ENCODE measurements around the gene CEP128.

Gene CEP128

DNA sequence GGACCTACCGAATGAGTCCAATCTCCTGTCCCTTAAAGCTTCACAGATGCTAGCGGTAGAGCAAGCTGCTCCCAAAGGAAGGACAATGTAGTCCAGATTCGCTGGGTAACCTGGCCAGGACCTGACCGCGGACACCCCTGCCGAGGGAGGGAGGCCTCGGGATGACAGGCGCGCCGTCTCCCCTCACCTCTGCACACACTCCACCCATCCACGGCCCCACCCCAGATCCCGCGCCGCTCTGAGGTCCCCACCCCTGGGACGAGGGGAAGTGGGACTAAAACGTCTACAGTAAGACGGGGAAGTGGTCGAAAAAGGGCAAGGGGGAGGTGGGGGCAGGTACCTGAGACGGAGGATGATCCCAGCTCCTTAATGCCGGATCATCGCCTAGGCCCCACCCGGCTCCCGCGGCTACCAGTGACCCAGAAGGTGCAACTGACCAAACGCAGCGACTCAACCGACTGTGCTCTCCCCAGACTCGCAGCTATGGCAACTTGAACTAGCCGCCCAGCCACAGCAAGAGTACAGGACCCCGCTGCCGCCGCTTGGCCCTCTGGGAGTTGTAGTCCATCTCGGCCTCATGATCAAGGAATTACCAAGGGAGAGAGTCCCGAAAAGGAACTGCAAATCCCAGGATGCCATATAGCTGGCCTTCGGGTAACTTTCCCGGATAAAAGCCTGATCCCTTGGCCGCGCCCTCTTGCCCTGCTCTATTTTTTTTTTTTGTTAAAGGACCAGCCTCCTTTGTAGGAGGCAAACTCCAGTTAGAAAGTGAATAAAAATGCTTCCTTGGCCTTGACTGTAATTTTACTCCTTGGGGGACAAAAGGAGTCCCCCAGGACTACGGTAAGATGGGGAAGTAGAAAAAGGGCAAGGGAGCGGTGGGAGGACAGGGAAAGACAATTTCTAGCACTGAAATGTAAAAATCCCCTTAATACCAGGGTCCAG lies at the start of gene CEP128:
Gene CEP128, minus strand, starts transcription at position 498 of the 945 bp plus-strand sequence.
- peaks cover 4% of the 10 kb centered on the region for H3K36me3 Mint-ChIP-seq
- peaks cover 7% of the 10 kb centered on the region for H3K9me3 Mint-ChIP-seq
- peak; percentile 93 for DNase-seq
- H3K4me1 Mint-ChIP-seq = peaks cover 38% of the 10 kb centered on the region
- CTCF ChIA-PET = interaction anchor here (0.6 to 2.0 kb wide), 9 partner anchors 10 to 228 kb away, joined by 3 to 5 read pairs (median 4); partner anchors contain the start of gene TSHR
- H3K27ac Mint-ChIP-seq = peak within 1 kb of the TSS; percentile 92
- H3K27me3 Mint-ChIP-seq = no peaks in the 10 kb centered on the region
- H3K4me3 Mint-ChIP-seq = peak within 1 kb of the TSS; percentile 84

- H3K4me3 Mint-ChIP-seq = no peak overlapping the region
- no peak for DNase-seq
- H3K9me3 Mint-ChIP-seq = no peaks in the 10 kb centered on the region
- H3K27me3 Mint-ChIP-seq = peaks cover 3% of the 10 kb centered on the region
- no peak overlapping the region for H3K27ac Mint-ChIP-seq
- CTCF ChIA-PET = interaction anchor here (0.7 to 8.1 kb wide), 8 partner anchors 9 to 205 kb away, joined by 3 to 115 read pairs (median 12); partner anchors contain the start of gene TSHR
- H3K4me1 Mint-ChIP-seq = peaks cover 16% of the 10 kb centered on the region
- peaks cover 1% of the 10 kb centered on the region for H3K36me3 Mint-ChIP-seq
Measured at GRCh38 chr14:80988735-80989429, 47.3 kb upstream of the CEP128 start.

DNA sequence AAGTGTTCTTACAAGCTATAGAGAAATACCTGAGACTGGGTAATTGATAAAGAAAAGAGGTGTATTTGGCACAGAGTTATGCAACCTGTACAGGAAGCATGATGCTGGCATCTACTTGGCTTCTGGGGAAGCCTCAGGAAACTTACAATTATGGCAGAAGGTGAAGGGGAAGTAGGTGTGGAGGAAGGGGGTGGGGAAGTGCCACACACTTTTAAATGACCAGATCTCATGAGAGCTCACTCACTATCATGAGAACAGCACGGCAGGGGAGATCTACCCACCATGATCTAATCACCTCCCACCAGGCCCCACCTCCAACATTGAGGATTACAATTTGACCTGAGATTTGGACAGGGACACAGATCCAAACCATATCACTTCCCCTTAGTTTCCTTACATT lies 46.7 kb upstream of the CEP128 start:
- no peaks in the 10 kb centered on the region for H3K27me3 Mint-ChIP-seq
- H3K36me3 Mint-ChIP-seq = peaks cover 4% of the 10 kb centered on the region

DNA sequence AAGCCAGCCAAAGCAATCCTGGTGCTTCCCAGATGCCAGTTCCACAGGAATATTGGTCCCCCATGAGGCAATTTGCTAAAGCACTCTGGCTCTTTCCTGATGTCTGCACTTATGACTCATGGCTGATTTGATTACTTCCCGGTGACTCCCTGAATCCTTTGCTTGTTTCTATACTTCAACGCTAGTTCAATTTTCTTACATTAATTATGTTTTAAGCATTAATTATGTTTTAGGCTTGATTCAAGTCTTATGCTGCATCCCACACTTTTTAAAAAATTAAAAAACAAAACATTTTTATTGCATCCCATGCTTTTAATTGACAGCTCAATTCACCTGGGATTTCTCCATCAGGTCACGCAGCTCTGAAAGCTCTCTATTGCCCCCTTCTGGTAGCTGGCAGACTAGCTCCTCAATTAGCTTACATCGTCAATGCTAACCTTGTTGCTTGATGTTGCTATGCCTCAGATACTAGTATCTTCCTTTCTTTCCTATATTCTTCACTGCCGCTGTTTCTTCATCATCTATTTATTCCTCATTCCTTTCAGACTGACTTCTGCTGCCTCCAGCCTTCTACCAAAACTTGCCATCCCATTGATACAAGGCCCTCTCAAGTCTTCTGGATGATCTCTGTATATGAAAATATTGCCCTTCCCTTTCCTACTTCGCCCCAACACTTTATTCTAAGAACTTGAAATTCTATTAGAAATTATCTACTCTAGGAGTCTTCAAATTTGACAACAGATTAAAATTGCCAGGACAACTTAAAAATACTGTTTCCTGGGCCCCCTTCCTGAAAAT lies 45.9 kb upstream of the CEP128 start:
- H3K4me1 Mint-ChIP-seq = peaks cover 14% of the 10 kb centered on the region
- peaks cover under 1% of the 10 kb centered on the region for H3K27me3 Mint-ChIP-seq
- peaks cover 4% of the 10 kb centered on the region for H3K36me3 Mint-ChIP-seq
- H3K9me3 Mint-ChIP-seq = no peaks in the 10 kb centered on the region
- H3K27ac Mint-ChIP-seq = no peak overlapping the region
- CTCF ChIA-PET = interaction anchor here (0.7 to 8.1 kb wide), 23 partner anchors 9 to 226 kb away, joined by 3 to 115 read pairs (median 5); partner anchors contain the start of gene TSHR
- no peak overlapping the region for H3K4me3 Mint-ChIP-seq
- peak; percentile 79 for DNase-seq

More for the DNA sequence above, 46.7 kb upstream of the CEP128 start:
- CTCF ChIA-PET = interaction anchor here (1.2 to 8.1 kb wide), 11 partner anchors 9 to 205 kb away, joined by 3 to 115 read pairs (median 12); partner anchors contain the start of gene TSHR
- Mint-ChIP-seq H3K4me3 (no peak overlapping the region), H3K27ac (no peak overlapping the region), H3K4me1 (peaks cover 14% of the 10 kb centered on the region), H3K9me3 (no peaks in the 10 kb centered on the region)
- no peak for DNase-seq

DNA sequence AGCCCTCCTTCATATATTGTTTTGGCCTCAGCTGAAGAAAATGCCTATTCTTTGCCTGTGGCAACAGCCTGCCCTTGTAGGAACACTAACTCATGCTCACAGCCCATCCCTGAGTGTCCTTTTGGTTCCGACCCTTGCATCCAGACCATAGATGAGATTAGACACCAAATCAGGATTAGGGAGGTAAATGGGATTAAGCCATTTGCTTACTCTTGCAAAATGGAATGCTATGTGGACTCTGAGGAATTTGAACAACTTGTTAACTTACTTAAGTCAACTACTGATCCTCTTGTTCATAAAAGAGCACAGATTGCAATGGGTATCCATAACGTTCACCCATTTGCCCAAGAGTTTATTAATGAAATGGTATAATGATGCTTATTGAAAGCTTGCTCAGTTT lies 41.2 kb upstream of the CEP128 start:
- Mint-ChIP-seq H3K36me3 (peaks cover 14% of the 10 kb centered on the region), H3K4me3 (no peak overlapping the region), H3K9me3 (no peaks in the 10 kb centered on the region), H3K27me3 (peaks cover 6% of the 10 kb centered on the region), H3K4me1 (peaks cover 38% of the 10 kb centered on the region), H3K27ac (no peak overlapping the region)
- CTCF ChIA-PET = interaction anchor here (8.1 kb wide), 1 partner anchor 27 kb away, joined by 115 read pairs; the partner anchor contains the start of gene TSHR
- DNase-seq = no peak

GRCh38 chr14:80981673-80982072 lies 40.1 kb upstream of the CEP128 start:
- DNase-seq = no peak
- H3K36me3 Mint-ChIP-seq = peaks cover 20% of the 10 kb centered on the region
- H3K4me3 Mint-ChIP-seq = no peak overlapping the region
- H3K4me1 Mint-ChIP-seq = peaks cover 49% of the 10 kb centered on the region
- CTCF ChIA-PET = interaction anchor here (2.8 kb wide), 1 partner anchor 26 kb away, joined by 13 read pairs; the partner anchor contains the start of gene TSHR
- H3K27me3 Mint-ChIP-seq = peaks cover 6% of the 10 kb centered on the region
- H3K27ac Mint-ChIP-seq = no peak overlapping the region
- no peaks in the 10 kb centered on the region for H3K9me3 Mint-ChIP-seq

GRCh38 chr14:80981156-80981555 lies 39.6 kb upstream of the CEP128 start:
- Mint-ChIP-seq H3K4me3 (no peak overlapping the region), H3K4me1 (peaks cover 51% of the 10 kb centered on the region), H3K36me3 (peaks cover 20% of the 10 kb centered on the region), H3K27me3 (peaks cover 6% of the 10 kb centered on the region), H3K9me3 (no peaks in the 10 kb centered on the region), H3K27ac (no peak overlapping the region)
- no peak for DNase-seq
- CTCF ChIA-PET = interaction anchor here (0.6 to 2.8 kb wide), 2 partner anchors 25 to 90 kb away, joined by 3 to 13 read pairs; partner anchors contain the start of gene TSHR

DNA sequence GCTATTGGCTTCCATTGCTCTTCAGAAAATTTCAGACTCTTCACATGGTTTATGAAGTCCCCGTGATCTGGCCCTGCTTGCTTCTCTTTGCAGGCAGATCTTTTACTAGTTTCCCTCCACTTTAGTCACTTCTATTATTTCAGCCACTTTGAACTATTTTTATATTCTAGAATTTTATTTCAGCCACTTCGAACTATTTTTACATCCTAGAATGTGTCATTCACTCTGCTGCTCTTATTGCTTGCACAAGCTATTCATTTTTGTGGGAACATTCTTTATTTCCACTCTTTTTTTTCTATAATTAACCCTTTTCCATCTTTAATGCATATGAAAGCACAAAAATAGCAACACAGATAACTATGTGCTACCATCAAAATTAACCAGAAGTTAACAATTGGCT lies 38.4 kb upstream of the CEP128 start:
- DNase-seq = no peak
- peaks cover 6% of the 10 kb centered on the region for H3K27me3 Mint-ChIP-seq
- no peaks in the 10 kb centered on the region for H3K9me3 Mint-ChIP-seq
- no peak overlapping the region for H3K27ac Mint-ChIP-seq
- no peak overlapping the region for H3K4me3 Mint-ChIP-seq
- CTCF ChIA-PET = interaction anchor here (1.3 to 2.8 kb wide), 2 partner anchors 10 to 24 kb away, joined by 3 to 13 read pairs; partner anchors contain the start of gene TSHR
- H3K4me1 Mint-ChIP-seq = peaks cover 43% of the 10 kb centered on the region
- peaks cover 20% of the 10 kb centered on the region for H3K36me3 Mint-ChIP-seq

- no peaks in the 10 kb centered on the region for H3K9me3 Mint-ChIP-seq
- CTCF ChIA-PET = interaction anchor here (0.7 to 5.9 kb wide), 7 partner anchors 10 to 1714 kb away, joined by 3 to 63 read pairs (median 4); partner anchors contain the start of gene TSHR
- H3K36me3 Mint-ChIP-seq = peaks cover 22% of the 10 kb centered on the region
- peaks cover 51% of the 10 kb centered on the region for H3K4me1 Mint-ChIP-seq
- peak overlapping the region; percentile 86 for H3K27ac Mint-ChIP-seq
- peaks cover 6% of the 10 kb centered on the region for H3K27me3 Mint-ChIP-seq
- DNase-seq = peak; percentile 72
- H3K4me3 Mint-ChIP-seq = peak overlapping the region; percentile 4
Measured at GRCh38 chr14:80978403-80978802, 36.9 kb upstream of the CEP128 start.

GRCh38 chr14:80977221-80977620 lies 35.7 kb upstream of the CEP128 start:
- Mint-ChIP-seq H3K27ac (peak overlapping the region; percentile 86), H3K4me1 (peaks cover 56% of the 10 kb centered on the region), H3K4me3 (no peak overlapping the region), H3K27me3 (peaks cover 14% of the 10 kb centered on the region), H3K9me3 (no peaks in the 10 kb centered on the region), H3K36me3 (peaks cover 21% of the 10 kb centered on the region)
- DNase-seq = no peak
- CTCF ChIA-PET = interaction anchor here (0.9 to 5.9 kb wide), 10 partner anchors 9 to 193 kb away, joined by 3 to 63 read pairs (median 4); partner anchors contain the start of gene TSHR

DNA sequence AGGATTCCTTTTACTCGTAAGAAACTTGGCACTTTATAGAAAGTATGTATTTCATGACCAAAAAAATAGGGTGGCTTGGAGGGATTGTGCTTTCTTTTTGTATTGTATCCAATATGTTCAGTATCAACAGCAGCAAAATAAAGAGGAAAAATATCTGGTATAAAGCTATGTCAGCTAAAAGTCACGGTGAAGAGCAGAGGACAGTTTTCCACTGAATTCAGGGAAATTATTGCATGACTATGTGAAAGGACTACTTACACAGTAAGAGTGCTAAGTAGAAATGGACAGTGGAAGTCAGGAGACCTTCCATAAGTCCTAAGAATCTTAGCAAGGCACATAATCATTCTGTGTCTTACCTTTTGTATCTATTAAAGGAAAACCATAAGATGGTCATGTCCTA lies 33.1 kb upstream of the CEP128 start:
- Mint-ChIP-seq H3K4me3 (no peak overlapping the region), H3K27ac (no peak overlapping the region), H3K36me3 (peaks cover 16% of the 10 kb centered on the region), H3K9me3 (no peaks in the 10 kb centered on the region), H3K27me3 (peaks cover 11% of the 10 kb centered on the region), H3K4me1 (peaks cover 49% of the 10 kb centered on the region)
- DNase-seq = no peak
- CTCF ChIA-PET = interaction anchor here (5.9 kb wide), 1 partner anchor 13 kb away, joined by 63 read pairs; no protein-coding TSS in a partner anchor

DNA sequence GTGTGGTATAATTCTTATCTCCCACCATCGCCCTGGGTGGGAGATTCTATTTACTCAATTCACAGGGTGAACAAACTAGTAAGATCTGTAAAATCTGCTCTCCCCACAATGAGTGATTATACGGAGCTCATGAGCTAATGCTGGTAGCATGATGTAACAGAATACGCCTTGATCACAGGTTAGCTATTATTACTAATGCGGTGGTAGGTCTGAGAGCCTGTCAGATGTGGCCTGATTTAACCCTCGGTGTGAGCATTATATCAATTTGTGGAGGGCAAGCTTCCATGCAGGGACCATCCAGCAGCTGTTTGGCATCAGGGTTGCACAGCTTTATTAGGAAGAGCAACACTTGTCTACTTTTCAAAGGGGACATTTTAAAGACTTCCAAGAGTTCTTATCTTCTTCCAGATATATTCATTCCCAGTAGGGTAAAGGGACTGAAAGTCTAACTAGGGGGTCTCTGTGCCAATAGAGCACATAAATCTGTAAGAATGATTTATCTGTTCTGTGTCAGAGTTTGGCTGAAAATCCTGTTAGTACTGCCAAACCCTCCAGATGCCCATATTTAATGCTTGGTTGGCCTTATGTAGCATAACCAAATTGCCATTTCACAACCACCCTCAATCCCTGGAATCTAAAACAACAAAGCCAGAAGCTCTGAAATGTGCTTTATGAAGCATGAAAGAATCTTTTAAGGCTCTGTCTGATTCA lies 32.5 kb upstream of the CEP128 start:
- Mint-ChIP-seq H3K4me3 (no peak overlapping the region), H3K9me3 (no peaks in the 10 kb centered on the region), H3K27me3 (peaks cover 11% of the 10 kb centered on the region), H3K27ac (no peak overlapping the region), H3K36me3 (peaks cover 18% of the 10 kb centered on the region), H3K4me1 (peaks cover 45% of the 10 kb centered on the region)
- DNase-seq = no peak
- CTCF ChIA-PET = interaction anchor here (0.6 to 5.9 kb wide), 3 partner anchors 14 to 903 kb away, joined by 3 to 63 read pairs (median 3); no protein-coding TSS in a partner anchor

Measured in activated naive CD4-positive, alpha-beta T cell treated with anti-CD3 and anti-CD28 coated beads, Interleukin-2, amount 10 ng/mL, durations not matched to agents 7 days and 5 days (primary cell).